Epithelial cell of proximal tubule (primary cell): ENCODE results near the gene CDKN2B-AS1. TPM values are rescaled to one million over a fixed set of nuclear protein-coding genes. Genes with fewer than 3 reads are reported as not detected.

Experiments
- DNase-seq: peaks from one replicate; pipeline ENCODE4 v3.0.0-alpha.2; 2011; ENCODE audit warnings: low read depth
- H3K4me3 ChIP-seq: 2 replicates; pipeline ENCODE4 v1.5.1; 2011; ENCODE audit warnings: low read depth, mild to moderate bottlenecking, low read length
- total RNA-seq: library from RNA; depleted of rRNA; stranded (reverse); fragments of >200 nt; gene quantifications from 2 replicates; pipeline ENCODE4 v1.2.3, GENCODE V29; 2015
- TF ChIP-seq, protein P1 (sequence below): conservative IDR thresholded peaks from 2 replicates; pipeline ENCODE4 v1.5.1; 2012; ENCODE audit warnings: low read depth, mild to moderate bottlenecking, low read length

The CDKN2B-AS1 gene
- total RNA-seq, 1 donor from 2014 or later, result not detected

GRCh38 chr9:22111176-22111953, 116.8 kb downstream of the CDKN2B-AS1 start:
- no peak overlapping the region for H3K4me3 ChIP-seq
- no peak for DNase-seq
- TF ChIP-seq, protein P1, sequence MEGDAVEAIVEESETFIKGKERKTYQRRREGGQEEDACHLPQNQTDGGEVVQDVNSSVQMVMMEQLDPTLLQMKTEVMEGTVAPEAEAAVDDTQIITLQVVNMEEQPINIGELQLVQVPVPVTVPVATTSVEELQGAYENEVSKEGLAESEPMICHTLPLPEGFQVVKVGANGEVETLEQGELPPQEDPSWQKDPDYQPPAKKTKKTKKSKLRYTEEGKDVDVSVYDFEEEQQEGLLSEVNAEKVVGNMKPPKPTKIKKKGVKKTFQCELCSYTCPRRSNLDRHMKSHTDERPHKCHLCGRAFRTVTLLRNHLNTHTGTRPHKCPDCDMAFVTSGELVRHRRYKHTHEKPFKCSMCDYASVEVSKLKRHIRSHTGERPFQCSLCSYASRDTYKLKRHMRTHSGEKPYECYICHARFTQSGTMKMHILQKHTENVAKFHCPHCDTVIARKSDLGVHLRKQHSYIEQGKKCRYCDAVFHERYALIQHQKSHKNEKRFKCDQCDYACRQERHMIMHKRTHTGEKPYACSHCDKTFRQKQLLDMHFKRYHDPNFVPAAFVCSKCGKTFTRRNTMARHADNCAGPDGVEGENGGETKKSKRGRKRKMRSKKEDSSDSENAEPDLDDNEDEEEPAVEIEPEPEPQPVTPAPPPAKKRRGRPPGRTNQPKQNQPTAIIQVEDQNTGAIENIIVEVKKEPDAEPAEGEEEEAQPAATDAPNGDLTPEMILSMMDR, result no peak

DNA sequence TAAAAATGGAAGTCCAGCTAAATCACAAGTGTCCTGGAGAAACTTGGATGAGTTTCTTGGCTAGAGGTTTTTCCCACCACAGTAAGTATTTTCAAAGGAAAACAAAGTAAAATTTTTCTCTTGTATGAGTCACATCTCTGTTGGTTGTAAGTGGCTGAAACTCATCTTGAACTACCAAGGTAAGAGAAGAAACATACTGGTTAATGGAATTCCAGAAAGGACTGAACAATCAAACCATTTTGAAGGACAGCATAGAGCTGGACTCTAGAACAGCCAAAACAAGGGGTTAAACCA, 117.3 kb downstream of the CDKN2B-AS1 start:
- TF ChIP-seq, protein P1, result no peak
- no peak for DNase-seq
- no peak overlapping the region for H3K4me3 ChIP-seq

DNA sequence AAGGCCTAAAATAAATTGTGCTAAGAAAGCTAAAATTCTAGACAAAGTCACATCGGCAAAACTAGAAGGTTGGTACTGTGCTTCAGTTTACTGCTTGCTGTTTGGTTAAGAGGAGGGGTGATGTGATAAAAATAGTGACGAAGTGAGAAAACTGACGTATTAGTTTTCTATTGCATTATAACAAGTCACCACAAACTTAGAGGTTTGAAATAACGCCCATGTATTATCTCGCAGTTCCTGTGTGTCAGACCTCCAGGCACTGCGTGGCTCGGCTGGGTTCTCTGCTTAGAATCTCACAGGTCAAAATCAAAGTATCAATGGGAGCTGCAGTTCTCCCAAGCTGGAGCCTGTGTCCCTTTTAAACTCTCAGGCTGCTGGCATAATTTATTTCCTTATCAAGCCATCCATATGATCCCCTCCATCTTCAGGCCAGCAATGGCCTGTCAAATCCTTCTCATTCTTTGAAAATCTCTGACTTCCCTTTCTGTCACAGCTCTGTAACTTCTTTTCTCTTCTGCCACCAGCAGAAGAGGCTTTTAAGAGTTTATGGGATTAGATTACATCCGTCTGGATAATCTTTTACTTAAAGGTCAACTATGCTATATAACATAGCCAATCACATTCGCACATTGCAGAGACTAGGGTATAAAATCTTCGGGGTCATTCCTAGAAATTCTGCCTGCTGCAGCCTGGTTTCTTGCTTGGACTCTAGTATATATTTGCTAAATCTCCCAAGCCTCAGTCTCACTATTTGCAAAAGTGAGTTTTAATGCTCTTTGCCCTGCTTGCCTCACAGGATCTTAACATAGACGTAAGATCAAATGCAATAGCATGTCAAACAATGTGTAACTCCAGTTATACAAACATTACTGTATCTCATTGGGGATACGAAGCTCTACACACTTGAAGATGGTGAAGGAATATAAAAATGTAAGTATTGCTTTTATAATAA, 118.6 kb downstream of the CDKN2B-AS1 start:
- H3K4me3 ChIP-seq, result no peak overlapping the region
- TF ChIP-seq, protein P1, result no peak
- DNase-seq, result no peak

DNA sequence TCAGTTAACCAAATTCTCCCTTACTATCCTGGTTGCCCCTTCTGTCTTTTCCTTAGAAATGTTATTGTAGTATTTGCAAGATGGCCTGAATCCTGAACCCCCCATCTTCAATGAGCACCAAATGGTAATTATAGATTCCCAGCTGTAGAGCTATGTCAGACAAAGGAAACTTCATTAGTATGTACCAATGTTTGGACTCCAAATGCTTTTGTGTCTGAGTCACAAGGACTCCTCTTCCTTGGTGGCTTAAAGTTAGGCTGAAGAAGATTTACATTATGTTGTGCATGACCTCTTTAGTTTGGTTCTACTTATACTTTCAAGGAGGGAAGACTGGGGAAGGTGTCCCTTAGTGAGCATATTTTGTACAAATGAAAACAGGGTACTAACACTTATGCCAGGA, 120.4 kb downstream of the CDKN2B-AS1 start:
- TF ChIP-seq, protein P1, result no peak
- DNase-seq, result no peak
- no peak overlapping the region for H3K4me3 ChIP-seq

DNA sequence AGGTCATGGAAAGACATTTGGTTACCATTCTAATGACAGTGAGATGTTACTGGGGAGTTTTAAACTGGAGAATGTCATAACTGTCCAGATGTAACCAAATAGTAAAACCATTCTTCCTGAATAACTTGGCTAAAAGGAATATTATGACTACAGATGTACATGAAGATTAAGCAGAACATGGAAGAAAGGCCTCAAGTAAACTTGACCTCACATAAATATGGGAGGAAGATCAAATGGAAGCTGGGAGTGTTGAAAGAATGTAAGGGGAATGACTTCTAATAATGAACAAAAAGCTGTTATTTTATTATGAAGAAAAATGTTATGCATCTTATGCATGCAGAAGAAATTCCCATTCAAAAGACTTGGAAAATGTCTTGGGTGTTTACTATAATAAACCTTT, 122.2 kb downstream of the CDKN2B-AS1 start:
- no peak for DNase-seq
- H3K4me3 ChIP-seq, result no peak overlapping the region
- TF ChIP-seq, protein P1, result no peak

- TF ChIP-seq, protein P1, result no peak
- H3K4me3 ChIP-seq, result no peak overlapping the region
- no peak for DNase-seq
Measured at GRCh38 chr9:22117511-22118384, 123.2 kb downstream of the CDKN2B-AS1 start.
